PC-3 (cell line): ENCODE measurements around the gene FAT4. TPM values are rescaled to one million over a fixed set of nuclear protein-coding genes. Genes with fewer than 3 reads are reported as not detected.

Source experiments
- ATAC-seq: fragments of 200-7000 bp; cut with Tn5 transposase; 2 replicates; pipeline ENCODE4 v1.9.1; 2020; ENCODE audit warnings: mild to moderate bottlenecking, moderate library complexity
- BruUV-seq: library from RNA; stranded (reverse); fragments of 400-500 nt; replicated peaks from 2 replicates; lab custom pipeline; 2021; lab: Mats Ljungman, UMichigan
- CTCF ChIA-PET: fragments of 300-600 bp; sonication (Branson Sonifier 250); formaldehyde crosslinking; loops from one replicate; lab custom pipeline; 2022; ENCODE audit warnings: antibody characterized with exemption; lab: Charles Lee
- POLR2A ChIA-PET: fragments of 300-600 bp; sonication (Branson Sonifier 250); formaldehyde crosslinking; loops from one replicate; lab custom pipeline; 2022; ENCODE audit warnings: antibody characterized with exemption; ENCODE audit not compliant: unreplicated experiment; lab: Charles Lee
- DNase-seq: peaks from one replicate; pipeline ENCODE4 v3.0.0-alpha.2; 2015
- H2AFZ ChIP-seq: fragments of 300-600 bp; sonication (generic); 2 replicates; pipeline ENCODE4 v1.6.0; 2016; ENCODE audit warnings: antibody characterized with exemption, low read length
- H3F3A ChIP-seq: fragments of 300-600 bp; sonication (generic); one replicate; pipeline ENCODE4 v1.6.0; 2017; ENCODE audit warnings: antibody characterized with exemption, low read length, control low read depth, mild to moderate bottlenecking; ENCODE audit not compliant: unreplicated experiment
- H3K27ac ChIP-seq: fragments of 300-600 bp; sonication (generic); 2 replicates; pipeline ENCODE4 v1.5.1; 2016; ENCODE audit warnings: mild to moderate bottlenecking, low read length
- H3K27me3 ChIP-seq: fragments of 300-600 bp; sonication (generic); 2 replicates; pipeline ENCODE4 v1.6.1; 2016; ENCODE audit warnings: low read length, mixed read lengths
- H3K36me3 ChIP-seq: fragments of 300-600 bp; sonication (generic); 2 replicates; pipeline ENCODE4 v1.6.1; 2016; ENCODE audit warnings: low read depth, mixed run types, low read length, mixed read lengths
- H3K4me1 ChIP-seq: fragments of 300-600 bp; sonication (generic); 2 replicates; pipeline ENCODE4 v1.5.1; 2016; ENCODE audit warnings: low read length; ENCODE audit not compliant: insufficient read depth
- H3K4me2 ChIP-seq: fragments of 300-600 bp; sonication (generic); 2 replicates; pipeline ENCODE4 v1.6.0; 2016; ENCODE audit warnings: low read length
- H3K4me3 ChIP-seq: fragments of 300-600 bp; sonication (generic); 2 replicates; pipeline ENCODE4 v1.5.1; 2016; ENCODE audit warnings: mild to moderate bottlenecking, low read length, mixed read lengths
- H3K79me2 ChIP-seq: fragments of 300-600 bp; sonication (generic); 2 replicates; pipeline ENCODE4 v1.6.1; 2017; ENCODE audit warnings: low read length, mixed read lengths
- H3K9ac ChIP-seq: fragments of 300-600 bp; sonication (generic); 2 replicates; pipeline ENCODE4 v1.6.0; 2016; ENCODE audit warnings: mild to moderate bottlenecking, low read length
- H3K9me2 ChIP-seq: fragments of 300-600 bp; sonication (generic); replicated peaks from 2 replicates; pipeline ENCODE4 v1.6.1; 2016; ENCODE audit warnings: mixed run types, low read length, mixed read lengths
- H3K9me3 ChIP-seq: fragments of 300-600 bp; sonication (generic); 2 replicates; pipeline ENCODE4 v1.6.1; 2016; ENCODE audit warnings: low read length, mixed read lengths
- H4K20me1 ChIP-seq: fragments of 300-600 bp; sonication (generic); 2 replicates; pipeline ENCODE4 v1.6.1; 2016; ENCODE audit warnings: low read length, mixed read lengths
- EZH2 ChIP-seq: fragments of 300-600 bp; sonication (generic); IDR thresholded peaks from one replicate; pipeline ENCODE4 v1.6.1; 2017; ENCODE audit warnings: antibody characterized with exemption, mild to moderate bottlenecking, low read length; ENCODE audit not compliant: unreplicated experiment
- EZH2phosphoT487 ChIP-seq: fragments of 300-600 bp; sonication (generic); IDR thresholded peaks from 2 replicates; pipeline ENCODE4 v1.6.1; 2018; ENCODE audit warnings: mild to moderate bottlenecking, antibody characterized with exemption, low read length, borderline replicate concordance
- intact Hi-C: fragments of 100-400 bp; cut with micrococcal nuclease; formaldehyde crosslinking; loops from 2 replicates; pipeline ENCODE4 v1.9.0; 2023
- total RNA-seq: library from RNA; depleted of rRNA; stranded (reverse); fragments of >200 nt; gene quantifications from 2 replicates; pipeline ENCODE4 v1.2.3, GENCODE V29; 2014
- TF ChIP-seq, protein P1 (sequence below): fragments of 300-600 bp; sonication (generic); conservative IDR thresholded peaks from 2 replicates; pipeline ENCODE4 v1.5.1; 2017; ENCODE audit warnings: antibody characterized with exemption, low read depth, mild to moderate bottlenecking, low read length

The FAT4 gene
- total RNA-seq, 1 experiment from 2014 or later = 0.95 TPM

DNA sequence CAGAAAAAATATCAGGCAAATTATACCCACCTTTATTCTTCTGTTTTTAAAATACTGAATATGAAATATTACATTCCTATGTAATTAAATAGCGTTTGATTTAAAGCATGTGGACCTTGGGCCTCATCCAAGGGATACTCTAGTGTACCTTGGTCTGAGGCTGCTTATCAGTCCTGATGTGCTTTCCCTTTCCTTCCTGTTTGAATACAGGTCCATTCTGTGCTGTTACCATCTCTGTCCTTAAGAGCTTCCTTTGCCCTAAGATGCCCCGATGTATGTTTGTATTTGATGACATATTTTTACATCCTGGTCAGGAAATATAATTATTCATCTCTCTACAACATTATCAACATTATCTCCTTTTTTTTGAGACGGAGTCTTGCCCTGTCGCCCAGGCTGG, 24.1 kb downstream of the FAT4 start:
- Histone ChIP-seq H3K9ac (no peak overlapping the region), H3K79me2 (no peaks in the 10 kb centered on the region), H3K9me3 (no peaks in the 10 kb centered on the region), H3K27ac (no peak overlapping the region), H4K20me1 (no peaks in the 10 kb centered on the region), H3K4me3 (no peak overlapping the region), H3K36me3 (no peaks in the 10 kb centered on the region), H2AFZ (no peak overlapping the region), H3K4me1 (no peaks in the 10 kb centered on the region), H3F3A (no peaks in the 10 kb centered on the region), H3K27me3 (no peaks in the 10 kb centered on the region), H3K9me2 (no peaks in the 10 kb centered on the region), H3K4me2 (no peak overlapping the region)
- TF ChIP-seq, protein P1, sequence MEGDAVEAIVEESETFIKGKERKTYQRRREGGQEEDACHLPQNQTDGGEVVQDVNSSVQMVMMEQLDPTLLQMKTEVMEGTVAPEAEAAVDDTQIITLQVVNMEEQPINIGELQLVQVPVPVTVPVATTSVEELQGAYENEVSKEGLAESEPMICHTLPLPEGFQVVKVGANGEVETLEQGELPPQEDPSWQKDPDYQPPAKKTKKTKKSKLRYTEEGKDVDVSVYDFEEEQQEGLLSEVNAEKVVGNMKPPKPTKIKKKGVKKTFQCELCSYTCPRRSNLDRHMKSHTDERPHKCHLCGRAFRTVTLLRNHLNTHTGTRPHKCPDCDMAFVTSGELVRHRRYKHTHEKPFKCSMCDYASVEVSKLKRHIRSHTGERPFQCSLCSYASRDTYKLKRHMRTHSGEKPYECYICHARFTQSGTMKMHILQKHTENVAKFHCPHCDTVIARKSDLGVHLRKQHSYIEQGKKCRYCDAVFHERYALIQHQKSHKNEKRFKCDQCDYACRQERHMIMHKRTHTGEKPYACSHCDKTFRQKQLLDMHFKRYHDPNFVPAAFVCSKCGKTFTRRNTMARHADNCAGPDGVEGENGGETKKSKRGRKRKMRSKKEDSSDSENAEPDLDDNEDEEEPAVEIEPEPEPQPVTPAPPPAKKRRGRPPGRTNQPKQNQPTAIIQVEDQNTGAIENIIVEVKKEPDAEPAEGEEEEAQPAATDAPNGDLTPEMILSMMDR = no peak
- no peak for TF ChIP-seq EZH2
- no peak for TF ChIP-seq EZH2phosphoT487
- no peak for DNase-seq
- ChIA-PET POLR2A (no interaction called here), CTCF (no interaction called here)
- ATAC-seq = no peak
- BruUV-seq = no TSS peak
- intact Hi-C loops = no loop called here

DNA sequence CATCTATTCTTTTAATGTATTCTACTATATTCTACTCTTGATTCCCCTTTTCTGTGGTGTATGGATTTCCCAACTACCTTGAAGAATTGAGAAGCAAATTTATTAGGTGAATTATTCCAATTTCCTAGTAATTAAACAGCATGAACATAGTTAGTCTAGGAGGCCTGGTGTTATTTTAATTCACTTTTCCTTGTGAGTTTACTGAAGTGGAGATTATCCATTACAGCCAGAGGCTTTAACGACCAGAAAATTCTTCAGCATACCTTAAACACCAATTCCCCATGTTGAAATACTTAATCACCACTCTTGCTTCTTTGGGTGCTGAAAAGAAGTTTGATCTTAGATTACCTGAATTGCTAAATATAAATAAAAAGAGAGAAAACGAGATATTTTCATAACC, 29.4 kb downstream of the FAT4 start:
- no peak overlapping the region for H2AFZ ChIP-seq
- no peak for ATAC-seq
- H4K20me1 ChIP-seq = no peaks in the 10 kb centered on the region
- H3K9me2 ChIP-seq = no peaks in the 10 kb centered on the region
- TF ChIP-seq, protein P1 = no peak
- TF ChIP-seq EZH2 (no peak), EZH2phosphoT487 (no peak)
- H3F3A ChIP-seq = no peaks in the 10 kb centered on the region
- H3K79me2 ChIP-seq = no peaks in the 10 kb centered on the region
- no peaks in the 10 kb centered on the region for H3K9me3 ChIP-seq
- no peak overlapping the region for H3K9ac ChIP-seq
- no peak for DNase-seq
- no peaks in the 10 kb centered on the region for H3K4me1 ChIP-seq
- H3K27ac ChIP-seq = no peak overlapping the region
- H3K27me3 ChIP-seq = no peaks in the 10 kb centered on the region
- no peak overlapping the region for H3K4me2 ChIP-seq
- intact Hi-C loops = no loop called here
- ChIA-PET POLR2A (no interaction called here), CTCF (no interaction called here)
- no peaks in the 10 kb centered on the region for H3K36me3 ChIP-seq
- H3K4me3 ChIP-seq = no peak overlapping the region
- BruUV-seq = no TSS peak

DNA sequence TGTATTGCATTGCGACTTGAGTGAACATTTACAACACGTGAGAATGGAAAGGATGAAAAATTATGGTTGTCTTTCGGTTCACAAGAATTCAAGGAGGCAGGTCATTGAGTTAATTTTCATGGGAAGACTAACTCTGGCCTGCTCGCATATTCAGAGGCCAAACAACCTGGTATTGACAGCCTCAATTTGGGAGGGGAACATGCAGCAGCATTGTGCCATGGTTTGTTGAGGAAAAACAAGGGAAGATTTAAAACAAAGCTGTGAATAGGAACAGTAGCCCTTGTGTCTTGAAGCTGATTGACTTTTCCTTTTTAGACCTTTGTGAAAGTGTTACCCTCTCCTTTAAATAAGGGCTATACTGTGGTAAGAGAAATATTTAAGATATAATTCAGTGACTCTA, 31.9 kb downstream of the FAT4 start:
- Histone ChIP-seq H3K27ac (no peak overlapping the region), H3K9me3 (no peaks in the 10 kb centered on the region), H3K36me3 (no peaks in the 10 kb centered on the region), H3K9ac (no peak overlapping the region), H3K9me2 (no peaks in the 10 kb centered on the region), H4K20me1 (no peaks in the 10 kb centered on the region), H3K4me3 (no peak overlapping the region), H3K4me1 (no peaks in the 10 kb centered on the region), H3K27me3 (no peaks in the 10 kb centered on the region), H2AFZ (no peak overlapping the region), H3F3A (no peaks in the 10 kb centered on the region), H3K79me2 (no peaks in the 10 kb centered on the region), H3K4me2 (no peak overlapping the region)
- ATAC-seq (no peak), DNase-seq (no peak)
- ChIA-PET POLR2A (no interaction called here), CTCF (no interaction called here)
- intact Hi-C loops = no loop called here
- BruUV-seq = no TSS peak
- TF ChIP-seq, protein P1 = no peak
- TF ChIP-seq EZH2phosphoT487 (no peak), EZH2 (no peak)
